Measurements from ENCODE around the gene ROCK1.
"Not testable (repeated sequence)": the region's sequence is repeated elsewhere in the genome, so short reads cannot be mapped to it uniquely, and the experiment has no call there.

The ROCK1 gene

DNA sequence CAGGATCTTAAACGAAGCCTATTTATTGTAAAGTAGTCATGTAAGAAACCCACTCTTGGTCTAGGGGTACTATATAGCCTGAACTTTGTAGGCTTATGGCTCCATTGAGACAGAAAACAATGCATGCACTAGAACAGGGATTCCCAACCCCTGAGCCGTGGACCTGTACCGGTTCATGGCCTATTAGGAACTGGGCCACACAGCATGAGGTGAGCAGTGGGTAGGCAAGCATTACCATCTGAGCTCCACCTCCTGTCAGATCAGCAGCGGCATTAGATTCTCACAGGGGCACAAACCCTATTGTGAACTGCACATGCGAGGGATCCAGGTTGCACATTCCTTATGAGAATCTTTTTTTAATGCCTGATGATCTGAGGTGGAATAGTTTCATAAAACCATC, 59.2 kb downstream of the ROCK1 start:
- DNase-seq (ENCODE audit: low read depth), result no peak

DNA sequence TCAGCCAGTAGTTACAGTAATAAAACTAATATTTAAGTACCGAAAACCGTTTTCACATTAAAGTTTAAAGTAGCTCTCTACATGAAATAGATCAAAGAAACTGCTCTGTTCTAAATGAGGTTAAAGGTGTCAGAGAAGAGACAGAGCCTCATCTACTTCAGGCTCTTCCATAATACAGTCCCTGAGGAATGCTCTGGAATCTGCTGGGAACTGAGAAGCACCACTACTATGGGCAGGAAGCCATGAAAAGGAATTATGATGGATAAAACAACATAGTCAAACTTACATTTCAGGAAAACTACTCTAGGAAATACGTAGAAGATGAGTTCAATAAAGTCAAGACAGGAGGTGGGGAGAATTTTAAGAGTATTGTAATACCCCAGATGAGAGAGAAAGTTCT, 60.0 kb downstream of the ROCK1 start:
- DNase-seq (ENCODE audit: low read depth), result no peak

DNA sequence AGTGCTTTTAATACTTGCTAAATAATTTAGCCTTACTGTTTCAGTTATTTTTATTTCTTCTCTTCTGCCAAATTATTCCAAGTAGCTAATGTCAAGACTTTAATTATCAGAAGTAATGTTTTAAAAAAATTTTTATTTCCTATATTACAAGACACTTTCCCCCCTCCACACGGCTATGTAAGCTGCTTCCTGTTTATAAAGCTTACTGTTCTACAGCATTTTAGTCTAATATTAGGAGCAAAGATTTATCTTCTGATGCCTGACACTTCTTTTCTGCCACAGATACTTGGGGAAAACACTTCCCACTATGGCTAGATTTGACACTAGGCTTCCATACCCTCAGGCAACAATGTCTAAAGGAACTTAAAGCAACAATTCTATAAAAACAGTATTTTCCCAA, 62.3 kb downstream of the ROCK1 start:
- DNase-seq (ENCODE audit: low read depth), result no peak

- DNase-seq (ENCODE audit: low read depth), result no peak
Measured at GRCh38 chr18:21047126-21047525, 64.5 kb downstream of the ROCK1 start.

GRCh38 chr18:21040466-21040865, 71.1 kb downstream of the ROCK1 start:
- no peak for DNase-seq (ENCODE audit: low read depth)

DNA sequence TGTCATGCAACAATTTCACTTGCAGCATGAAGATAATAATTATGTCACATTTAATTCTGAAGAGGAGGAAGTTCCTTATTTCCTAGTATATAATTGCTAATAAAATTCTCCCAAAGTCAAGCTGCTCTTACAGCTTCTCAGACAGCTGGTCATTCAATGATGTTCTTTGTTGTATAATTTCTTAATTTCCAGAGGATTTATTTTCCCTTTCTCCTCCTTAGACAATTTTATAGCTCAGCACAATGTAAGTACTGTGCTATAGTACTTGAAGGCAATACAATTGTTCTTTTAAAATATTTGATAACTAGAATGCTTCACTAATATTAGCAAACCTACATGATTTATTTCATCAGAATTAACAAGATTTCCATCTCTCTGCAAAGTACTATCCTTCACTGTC, 73.4 kb downstream of the ROCK1 start:
- no peak for DNase-seq (ENCODE audit: low read depth)

GRCh38 chr18:21031845-21032244, 79.8 kb downstream of the ROCK1 start:
- no peak for DNase-seq (ENCODE audit: low read depth)

DNA sequence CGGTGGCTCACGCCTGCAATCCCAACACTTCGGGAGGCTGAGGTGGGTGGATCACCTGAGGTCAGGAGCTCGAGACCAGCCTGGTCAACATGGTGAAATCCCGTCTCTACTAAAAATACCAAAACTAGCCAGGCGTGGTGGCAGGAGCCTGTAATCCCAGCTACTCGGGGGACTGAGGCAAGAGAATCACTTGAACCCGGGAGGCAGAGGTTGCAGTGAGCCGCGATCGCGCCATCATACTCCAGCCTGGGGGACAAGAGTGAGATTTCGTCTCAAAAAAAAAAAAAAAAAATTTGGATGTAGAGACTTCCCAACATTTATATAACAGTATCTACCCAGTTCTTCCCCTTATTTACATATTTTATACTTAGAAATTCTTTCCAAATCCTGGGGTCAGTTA, 93.4 kb downstream of the ROCK1 start:
- DNase-seq (ENCODE audit: low read depth), result not testable (repeated sequence)

DNA sequence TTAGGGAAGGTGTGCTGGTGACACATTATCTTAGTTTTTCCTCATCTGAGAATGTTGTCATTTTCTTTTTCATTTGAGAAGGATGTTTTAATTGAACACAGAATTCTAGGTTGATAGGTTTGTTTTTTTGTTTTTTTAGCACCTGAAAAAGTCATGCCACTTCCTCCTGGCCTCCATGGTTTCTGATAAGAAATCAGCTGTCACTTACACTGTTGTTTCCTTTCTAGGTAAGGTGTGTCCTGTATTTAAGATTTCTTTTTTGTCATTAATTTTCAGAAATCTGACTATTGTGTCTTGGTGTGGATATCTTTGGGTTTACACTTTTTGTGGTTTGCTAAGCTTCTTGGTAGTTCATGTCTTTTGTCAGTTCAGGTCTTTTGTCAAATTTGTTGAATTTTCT, 99.3 kb downstream of the ROCK1 start:
- DNase-seq (ENCODE audit: low read depth), result no peak

DNA sequence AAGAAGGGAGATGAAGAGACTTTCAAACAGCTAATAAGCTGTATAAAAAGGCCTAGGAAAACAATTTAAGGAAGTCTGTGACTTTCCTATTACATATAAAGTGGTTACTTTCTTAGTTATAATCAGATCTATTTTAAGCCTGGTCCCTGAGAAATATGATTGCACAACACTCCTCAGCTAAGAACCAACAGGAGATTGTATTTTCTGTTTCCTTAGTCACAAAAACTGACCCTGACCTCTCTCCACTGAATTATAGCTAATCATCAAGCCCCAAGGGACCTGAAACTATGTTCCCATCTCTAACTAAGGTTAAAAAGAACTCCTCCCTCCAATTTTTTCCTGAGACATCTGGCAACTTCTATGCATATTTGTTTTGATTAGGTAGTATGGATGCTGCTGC, 106.9 kb downstream of the ROCK1 start:
- no peak for DNase-seq (ENCODE audit: low read depth)

- no peak for DNase-seq (ENCODE audit: low read depth)
Measured at GRCh38 chr18:21000667-21001066, 110.9 kb downstream of the ROCK1 start.

DNA sequence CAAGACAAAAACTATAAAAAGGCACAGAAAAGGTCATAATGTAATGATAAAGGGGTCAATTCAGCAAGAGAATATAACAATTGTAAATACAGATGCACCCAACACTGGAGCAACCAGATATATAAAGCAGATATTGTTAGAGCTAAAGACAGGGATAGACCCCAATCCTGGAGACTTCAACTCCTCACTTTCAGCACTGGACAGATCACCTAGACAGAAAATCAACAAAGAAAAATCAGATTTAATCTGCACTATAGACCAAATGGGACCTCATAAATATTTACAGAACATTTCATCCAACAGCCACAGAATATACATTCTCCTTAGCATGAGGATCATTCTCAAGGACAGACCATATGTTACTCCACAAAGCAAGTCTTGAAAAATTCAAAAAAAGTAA, 114.2 kb downstream of the ROCK1 start:
- DNase-seq (ENCODE audit: low read depth), result no peak

DNA sequence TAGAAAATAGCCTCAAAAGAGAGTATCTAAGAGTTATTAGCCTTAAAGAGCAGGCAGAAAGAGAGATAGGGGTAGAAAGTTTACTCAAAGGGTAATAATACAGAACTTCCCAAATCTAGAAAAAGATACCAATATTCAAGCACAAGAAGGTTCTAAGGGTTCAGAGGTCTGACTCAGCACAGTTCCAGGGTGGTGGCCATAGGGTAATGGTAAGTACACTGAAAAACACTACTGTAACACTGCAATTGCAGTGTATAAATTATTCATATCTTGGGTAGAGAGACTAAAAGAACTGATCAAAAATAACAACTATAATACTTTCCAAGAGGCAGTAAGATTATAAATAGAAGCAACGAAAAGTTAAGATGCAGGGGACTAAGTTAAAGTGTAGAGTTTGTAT, 115.2 kb downstream of the ROCK1 start:
- DNase-seq (ENCODE audit: low read depth), result no peak

DNA sequence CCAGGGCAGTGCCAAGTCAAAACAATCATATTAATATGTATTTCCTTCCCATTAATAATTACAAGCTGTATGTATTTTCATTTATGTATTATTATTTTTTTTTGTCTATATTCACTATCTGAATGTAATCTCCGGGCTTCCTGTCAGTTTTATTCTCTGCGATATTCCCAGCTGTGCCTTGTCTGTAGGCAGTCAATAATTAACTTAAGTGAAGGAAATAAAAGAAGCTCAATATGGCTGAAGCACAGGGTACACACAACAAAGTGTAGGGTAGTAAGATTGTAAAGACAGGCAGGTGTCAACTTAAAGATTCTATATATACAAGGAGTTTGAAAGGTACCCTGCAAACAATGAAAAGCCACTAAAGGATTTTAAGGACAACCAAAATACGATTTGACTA, 122.9 kb downstream of the ROCK1 start:
- DNase-seq (ENCODE audit: low read depth), result no peak

DNA sequence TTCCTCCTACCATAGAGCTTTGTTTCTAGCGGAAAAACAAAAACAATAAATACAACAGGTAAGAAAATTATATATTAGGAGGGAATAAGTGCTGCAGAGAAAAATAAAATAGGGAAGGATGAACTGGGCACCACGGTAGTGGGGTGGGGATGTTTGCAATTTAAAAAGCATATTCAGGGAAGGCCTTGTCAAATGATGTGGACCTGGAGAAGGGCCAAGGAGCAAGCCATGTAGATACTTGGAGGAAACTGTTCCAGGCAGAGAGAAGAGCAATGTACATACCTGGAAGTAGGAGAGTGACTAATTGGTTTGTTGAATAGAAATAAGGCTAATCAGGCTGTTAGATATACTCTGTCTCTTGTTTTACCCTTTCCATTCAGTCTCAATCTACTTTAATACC, 136.5 kb downstream of the ROCK1 start:
- no peak for DNase-seq (ENCODE audit: low read depth)

DNA sequence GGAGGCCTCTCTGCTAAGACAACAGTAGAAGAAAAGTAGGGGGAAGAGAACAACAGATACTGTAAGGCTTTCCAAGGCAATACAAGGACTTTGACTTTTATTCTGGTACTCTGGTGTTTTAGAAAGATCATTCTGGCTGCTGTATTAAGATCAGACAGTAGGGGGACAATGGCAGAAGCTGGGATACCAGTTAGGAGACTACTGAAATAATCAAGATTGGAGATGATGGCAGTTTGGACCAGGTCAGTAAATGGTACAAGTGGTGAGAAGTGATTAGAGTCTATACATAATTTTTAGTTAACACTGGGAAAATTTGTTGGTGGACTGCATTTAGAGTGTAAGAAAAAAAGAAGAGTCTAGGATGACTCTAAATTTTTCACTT, 139.7 kb downstream of the ROCK1 start:
- no peak for DNase-seq (ENCODE audit: low read depth)

DNA sequence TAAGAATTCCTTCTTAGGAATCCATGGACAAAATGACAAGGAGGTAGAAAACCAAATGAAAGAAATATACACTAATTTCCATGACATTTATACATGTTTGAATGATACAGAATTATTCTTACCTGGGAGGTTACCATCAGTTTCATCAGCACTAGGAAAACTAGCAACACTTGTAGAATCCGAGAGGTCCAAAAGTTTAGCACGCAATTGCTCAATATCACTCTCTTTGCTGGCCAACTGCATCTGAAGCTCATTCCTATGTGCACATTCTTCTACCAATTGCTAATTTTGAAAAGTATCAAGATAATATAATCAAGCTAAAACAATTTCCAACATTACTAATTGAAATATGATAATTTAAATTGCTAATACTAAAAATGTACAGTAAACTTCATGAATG, 144.8 kb downstream of the ROCK1 start:
- DNase-seq (ENCODE audit: low read depth), result no peak

- no peak for DNase-seq (ENCODE audit: low read depth)
Measured at GRCh38 chr18:20963027-20963426, 148.6 kb downstream of the ROCK1 start.

DNA sequence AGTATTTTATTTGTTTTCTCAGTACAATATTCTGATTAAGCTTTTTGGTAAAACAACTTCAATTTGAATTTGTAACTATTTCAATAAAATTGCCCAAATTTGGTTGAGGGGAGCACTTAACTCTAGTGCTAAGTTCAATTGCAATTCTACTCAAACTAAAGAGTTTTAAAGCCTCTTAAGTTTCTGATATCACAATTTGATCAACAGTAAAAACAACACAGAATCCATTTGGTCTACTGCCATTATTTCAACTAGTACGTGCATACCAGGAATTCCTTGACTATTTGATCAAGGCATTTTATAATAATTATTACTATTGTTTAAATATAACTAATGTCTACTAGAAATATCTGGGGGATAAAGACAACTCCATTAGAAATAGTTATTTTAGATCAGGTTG, 150.9 kb downstream of the ROCK1 start:
- DNase-seq (ENCODE audit: low read depth), result no peak

GRCh38 chr18:20950827-20951226, 160.8 kb downstream of the ROCK1 start:
- not testable (repeated sequence) for DNase-seq (ENCODE audit: low read depth)
